ENCODE data around the gene PTGFRN.

DNA sequence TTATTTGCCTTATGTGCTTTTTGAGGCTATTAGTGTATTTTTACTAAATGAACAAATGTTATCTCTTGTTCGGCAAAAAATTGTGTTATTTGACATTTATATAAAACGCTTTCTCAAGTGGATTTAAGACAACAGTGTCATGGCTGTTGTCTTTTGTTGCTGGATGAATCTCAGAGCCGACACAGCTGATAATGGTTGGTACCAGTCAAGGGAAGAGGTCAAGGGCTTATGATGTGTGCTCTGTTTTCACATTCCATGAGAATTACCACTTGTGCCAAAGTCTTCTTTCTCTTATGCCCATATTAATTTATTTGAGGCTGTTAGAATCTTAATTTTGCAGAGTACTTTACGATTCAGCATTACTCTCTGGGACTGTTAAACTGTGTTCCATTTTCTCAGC is 74.0 kb downstream of the PTGFRN start:
- TF ChIP-seq ZFX (CRISPR knock-in tag; IDR thresholded peaks at IDR 0.05; ENCODE audit: low read depth) (no peak), DPF2 (CRISPR knock-in tag; IDR thresholded peaks at IDR 0.05; ENCODE audit: borderline replicate concordance, low read depth) (no peak), HOXA3 (CRISPR knock-in tag; IDR thresholded peaks at IDR 0.05) (no peak), ELF4 (CRISPR knock-in tag; IDR thresholded peaks at IDR 0.05; ENCODE audit: borderline replicate concordance) (no peak), HCFC1 (IDR thresholded peaks at IDR 0.05; ENCODE audit: low read depth, low read length) (no peak), ZNF747 (CRISPR knock-in tag; IDR thresholded peaks at IDR 0.05; ENCODE audit: borderline replicate concordance) (no peak), GABPB1 (CRISPR knock-in tag; IDR thresholded peaks at IDR 0.05) (no peak), HOXA9 (CRISPR knock-in tag; IDR thresholded peaks at IDR 0.05; ENCODE audit: borderline replicate concordance) (no peak)
- TF ChIP-seq, protein P1, sequence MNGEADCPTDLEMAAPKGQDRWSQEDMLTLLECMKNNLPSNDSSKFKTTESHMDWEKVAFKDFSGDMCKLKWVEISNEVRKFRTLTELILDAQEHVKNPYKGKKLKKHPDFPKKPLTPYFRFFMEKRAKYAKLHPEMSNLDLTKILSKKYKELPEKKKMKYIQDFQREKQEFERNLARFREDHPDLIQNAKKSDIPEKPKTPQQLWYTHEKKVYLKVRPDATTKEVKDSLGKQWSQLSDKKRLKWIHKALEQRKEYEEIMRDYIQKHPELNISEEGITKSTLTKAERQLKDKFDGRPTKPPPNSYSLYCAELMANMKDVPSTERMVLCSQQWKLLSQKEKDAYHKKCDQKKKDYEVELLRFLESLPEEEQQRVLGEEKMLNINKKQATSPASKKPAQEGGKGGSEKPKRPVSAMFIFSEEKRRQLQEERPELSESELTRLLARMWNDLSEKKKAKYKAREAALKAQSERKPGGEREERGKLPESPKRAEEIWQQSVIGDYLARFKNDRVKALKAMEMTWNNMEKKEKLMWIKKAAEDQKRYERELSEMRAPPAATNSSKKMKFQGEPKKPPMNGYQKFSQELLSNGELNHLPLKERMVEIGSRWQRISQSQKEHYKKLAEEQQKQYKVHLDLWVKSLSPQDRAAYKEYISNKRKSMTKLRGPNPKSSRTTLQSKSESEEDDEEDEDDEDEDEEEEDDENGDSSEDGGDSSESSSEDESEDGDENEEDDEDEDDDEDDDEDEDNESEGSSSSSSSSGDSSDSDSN (CRISPR knock-in tag; IDR thresholded peaks at IDR 0.05): no peak

All from HepG2 (cell line).